AG09319 (cell line): ENCODE results near the gene KLHL29.

ENCODE experiments used
- DNase-seq: peaks from one replicate; pipeline ENCODE4 v3.0.0-alpha.2; 2010; ENCODE audit warnings: low read depth; ENCODE audit errors: extremely low read depth
- TF ChIP-seq, protein P1 (sequence below): IDR thresholded peaks from 2 replicates; pipeline ENCODE4 v1.5.1; 2011; ENCODE audit warnings: low read depth, mild to moderate bottlenecking, inconsistent platforms, low read length, moderate library complexity

Gene KLHL29

DNA sequence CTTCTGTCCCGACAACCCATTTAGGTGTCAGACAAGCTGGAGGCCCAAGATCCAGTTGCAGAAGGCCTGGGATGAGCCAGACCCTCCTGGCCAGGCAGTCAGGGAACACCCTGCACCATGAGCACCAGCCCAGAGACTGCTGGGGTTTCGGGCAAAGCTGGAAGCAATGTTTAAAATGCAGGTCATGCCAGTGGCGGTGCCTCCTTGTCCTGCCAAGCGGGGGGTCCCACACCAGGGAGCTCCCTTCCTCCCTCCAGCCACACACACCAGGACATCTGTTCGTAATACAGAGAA, 311.7 kb downstream of the KLHL29 start:
- no peak for DNase-seq
- TF ChIP-seq, protein P1, sequence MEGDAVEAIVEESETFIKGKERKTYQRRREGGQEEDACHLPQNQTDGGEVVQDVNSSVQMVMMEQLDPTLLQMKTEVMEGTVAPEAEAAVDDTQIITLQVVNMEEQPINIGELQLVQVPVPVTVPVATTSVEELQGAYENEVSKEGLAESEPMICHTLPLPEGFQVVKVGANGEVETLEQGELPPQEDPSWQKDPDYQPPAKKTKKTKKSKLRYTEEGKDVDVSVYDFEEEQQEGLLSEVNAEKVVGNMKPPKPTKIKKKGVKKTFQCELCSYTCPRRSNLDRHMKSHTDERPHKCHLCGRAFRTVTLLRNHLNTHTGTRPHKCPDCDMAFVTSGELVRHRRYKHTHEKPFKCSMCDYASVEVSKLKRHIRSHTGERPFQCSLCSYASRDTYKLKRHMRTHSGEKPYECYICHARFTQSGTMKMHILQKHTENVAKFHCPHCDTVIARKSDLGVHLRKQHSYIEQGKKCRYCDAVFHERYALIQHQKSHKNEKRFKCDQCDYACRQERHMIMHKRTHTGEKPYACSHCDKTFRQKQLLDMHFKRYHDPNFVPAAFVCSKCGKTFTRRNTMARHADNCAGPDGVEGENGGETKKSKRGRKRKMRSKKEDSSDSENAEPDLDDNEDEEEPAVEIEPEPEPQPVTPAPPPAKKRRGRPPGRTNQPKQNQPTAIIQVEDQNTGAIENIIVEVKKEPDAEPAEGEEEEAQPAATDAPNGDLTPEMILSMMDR, result no peak

DNA sequence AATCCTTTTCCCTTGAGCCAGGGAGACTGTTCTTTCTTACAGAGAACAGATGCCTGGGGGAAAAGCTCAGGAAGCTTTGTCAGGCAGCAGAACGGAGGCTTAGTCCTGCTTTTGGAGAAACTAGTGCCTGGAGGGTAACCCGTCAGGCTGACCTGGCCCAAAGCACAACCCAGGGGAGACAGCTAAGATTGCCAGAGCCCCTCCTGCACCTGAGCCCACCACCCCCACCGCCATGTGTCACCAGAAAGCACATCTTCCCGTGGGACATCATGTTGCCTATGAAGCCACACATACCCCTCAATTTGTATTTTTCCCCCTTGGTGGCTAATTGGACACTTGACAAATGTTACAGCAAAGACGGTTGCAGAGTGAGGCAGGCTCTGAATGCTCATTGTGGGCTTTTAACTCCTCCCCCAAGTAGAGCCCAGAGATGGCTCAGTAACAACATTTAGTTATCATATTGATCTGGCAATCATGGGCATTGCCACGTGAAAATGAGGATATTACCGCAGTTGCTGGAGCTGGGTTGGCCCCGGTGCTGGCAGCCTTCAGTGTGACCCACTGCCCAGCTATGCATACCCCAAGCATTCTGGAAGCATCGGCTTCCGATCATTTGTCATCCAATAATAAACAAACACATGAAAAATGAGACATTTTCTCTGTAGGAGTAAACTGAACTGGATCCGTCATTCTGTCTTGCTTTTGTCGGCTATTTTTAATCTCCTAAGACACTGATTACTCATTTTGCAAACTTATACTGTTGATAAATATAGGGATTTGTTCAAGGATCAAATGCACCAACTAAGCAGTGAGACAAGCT, 312.5 kb downstream of the KLHL29 start:
- no peak for DNase-seq
- TF ChIP-seq, protein P1, result no peak

DNA sequence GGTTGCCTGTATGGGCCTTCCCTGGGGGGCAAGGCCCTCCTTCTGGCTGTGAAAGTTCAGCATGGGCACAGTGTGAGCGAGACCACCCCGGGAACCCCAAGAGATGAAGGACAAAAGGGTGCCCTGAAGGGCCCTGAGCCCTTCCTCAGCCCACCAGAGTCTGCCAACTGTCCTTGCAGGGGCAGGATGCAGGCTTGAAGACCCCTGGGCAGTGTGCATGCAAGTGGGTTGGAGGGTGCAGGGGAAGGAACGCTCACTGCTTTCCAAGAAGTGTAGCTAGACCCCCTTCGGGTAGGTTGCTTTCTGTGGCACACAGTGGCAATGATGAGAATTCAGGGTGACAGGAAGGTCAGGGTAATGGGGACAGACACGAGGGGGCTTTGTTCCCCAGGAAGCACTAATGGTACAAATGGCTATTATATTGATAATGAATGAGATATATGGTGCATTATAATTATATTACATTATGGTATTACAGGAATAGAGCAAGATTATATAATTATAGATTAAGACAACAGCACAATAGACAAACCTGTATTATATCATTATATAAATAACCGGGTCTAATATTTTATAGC, 313.2 kb downstream of the KLHL29 start:
- TF ChIP-seq, protein P1, result no peak
- DNase-seq, result no peak

DNA sequence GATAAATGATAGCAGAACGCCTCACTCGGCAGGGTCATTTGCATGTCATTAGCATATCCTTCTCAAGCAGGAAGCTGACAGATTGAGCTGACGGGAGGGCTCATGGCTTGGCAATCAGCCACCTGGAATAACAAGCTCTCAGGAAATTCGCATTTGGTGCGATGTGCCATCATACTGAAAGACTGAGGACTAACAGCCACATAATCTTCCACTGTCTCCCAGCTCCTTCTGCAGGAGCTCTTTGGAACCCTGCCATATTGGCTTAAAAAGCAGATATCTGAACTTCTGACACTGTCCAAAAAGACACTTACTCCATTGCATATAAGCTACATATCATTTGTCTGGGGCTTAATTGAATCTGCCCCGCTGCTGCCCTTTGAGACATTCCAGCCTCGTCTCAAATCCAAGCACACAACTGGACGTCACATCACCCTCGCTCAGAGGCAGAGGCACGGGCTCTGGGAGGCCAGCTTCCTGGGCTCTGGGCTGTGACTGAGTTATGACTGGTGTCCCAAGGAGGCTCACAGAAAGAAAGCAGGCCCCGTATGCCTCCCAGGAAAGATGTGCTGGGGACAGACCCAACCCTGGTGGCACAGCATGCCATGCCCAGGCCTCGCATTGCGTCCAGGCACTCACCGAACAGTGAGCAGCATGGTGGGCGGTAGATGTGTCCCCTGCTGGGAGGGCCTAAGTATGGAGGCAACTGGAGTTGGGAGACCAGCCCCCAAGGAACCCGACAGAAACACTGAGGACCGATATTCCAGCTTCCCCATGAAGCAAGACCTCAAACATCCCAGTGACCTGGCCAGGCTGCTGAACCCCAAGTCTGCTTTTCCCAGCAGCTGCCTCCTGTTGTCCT, 314.0 kb downstream of the KLHL29 start:
- TF ChIP-seq, protein P1, result no peak
- no peak for DNase-seq

DNA sequence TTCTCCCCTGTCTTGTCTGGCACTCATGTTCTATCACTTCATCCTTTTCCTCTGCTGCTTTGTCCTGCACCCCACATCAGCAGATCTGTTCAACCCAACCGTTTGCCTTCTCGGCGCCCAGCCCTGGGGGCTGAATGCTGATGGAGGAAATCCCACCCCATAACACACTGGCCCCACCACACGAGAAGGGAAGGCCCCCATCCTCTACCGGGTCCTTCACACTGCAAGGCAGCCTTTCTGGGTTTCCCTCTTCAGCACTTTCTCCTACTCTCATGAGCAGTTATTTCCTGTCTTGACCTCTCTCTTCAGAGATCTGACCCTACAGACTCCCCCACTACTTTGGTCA, 314.6 kb downstream of the KLHL29 start:
- TF ChIP-seq, protein P1, result no peak
- DNase-seq, result no peak

DNA sequence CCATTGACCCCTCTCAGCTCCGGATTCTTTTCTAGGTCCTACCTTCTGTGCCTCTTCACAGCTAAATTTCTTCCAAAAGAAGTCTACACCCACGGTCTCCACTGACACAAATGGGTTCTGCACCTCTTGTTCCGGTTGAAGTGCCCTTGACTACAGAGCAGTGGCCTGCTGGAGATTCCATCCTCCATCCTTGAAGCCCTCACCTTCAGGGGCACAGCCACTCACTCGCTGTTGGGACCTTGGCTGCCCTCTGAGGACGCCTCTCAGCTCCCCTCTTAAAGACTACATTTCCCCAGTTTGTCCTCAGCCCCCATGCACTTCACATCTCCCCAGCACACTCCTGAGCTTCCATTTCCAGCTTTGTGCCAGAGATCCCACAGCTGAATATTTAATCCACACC, 315.6 kb downstream of the KLHL29 start:
- TF ChIP-seq, protein P1, result no peak
- no peak for DNase-seq

DNA sequence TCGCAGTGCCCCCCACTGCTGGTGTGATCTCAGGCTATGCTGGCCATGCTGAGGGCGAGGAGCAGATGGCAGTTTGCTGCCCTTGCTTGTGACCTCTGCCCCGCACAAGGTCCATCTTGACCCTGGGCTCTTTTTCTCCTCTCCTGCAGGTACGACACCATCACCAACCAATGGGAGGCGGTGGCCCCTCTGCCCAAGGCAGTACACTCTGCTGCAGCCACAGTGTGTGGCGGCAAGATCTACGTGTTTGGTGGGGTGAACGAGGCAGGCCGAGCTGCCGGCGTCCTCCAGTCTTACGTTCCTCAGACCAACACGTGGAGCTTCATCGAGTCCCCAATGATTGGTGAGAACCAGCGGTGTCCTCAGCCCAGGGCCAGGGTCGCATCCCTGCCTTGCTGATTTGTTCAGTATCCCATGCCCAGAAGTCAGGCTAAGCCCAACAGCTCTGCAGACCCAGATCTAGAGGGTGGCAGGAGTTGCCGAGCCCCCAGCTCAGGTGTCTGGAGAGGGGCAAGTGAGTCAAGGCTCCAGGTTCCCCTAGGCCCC, 318.1 kb downstream of the KLHL29 start:
- TF ChIP-seq, protein P1, result no peak
- no peak for DNase-seq
